ENCODE measurements around the gene RABEP2. TPM values are rescaled to one million over a fixed set of nuclear protein-coding genes. Genes with fewer than 3 reads are reported as not detected.
"Not testable (repeated sequence)": the region's sequence is repeated elsewhere in the genome, so short reads cannot be mapped to it uniquely, and the experiment has no call there.

Gene RABEP2
- polyA plus RNA-seq, 6 donors from 2014 or later, result 6.9 to 40.4 (median 21.2) TPM

DNA sequence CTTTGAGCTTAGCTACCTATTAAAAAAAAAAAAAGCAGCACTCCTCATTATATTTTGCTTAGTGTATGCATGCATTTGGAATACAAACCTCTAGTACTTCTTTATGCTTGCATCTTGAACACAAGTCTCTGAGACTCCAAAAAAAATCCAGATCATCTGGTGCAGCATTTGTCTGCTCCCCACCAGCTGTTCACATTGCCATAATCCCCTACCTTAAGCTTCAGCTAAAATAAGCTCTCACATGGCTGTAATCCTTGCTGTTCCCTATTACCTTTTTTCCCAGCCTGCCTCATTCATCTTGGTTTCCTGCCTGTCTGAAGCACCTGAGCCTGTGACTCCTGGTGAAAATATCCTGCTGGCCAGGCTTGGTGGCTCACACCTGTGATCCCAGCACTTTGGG is 18.2 kb upstream of the RABEP2 start:
- no peaks in the 10 kb centered on the region for H3K9me3 Mint-ChIP-seq
- peak overlapping the region in 3 of 6 donors; percentile 50 to 74 (median 50) for H3K27ac Mint-ChIP-seq
- H3K27me3 Mint-ChIP-seq, result no peaks in the 10 kb centered on the region
- peaks cover 20 to 32% (median 25%) of the 10 kb centered on the region in 3 donors for H3K4me1 Mint-ChIP-seq
- DNase-seq (no peak), ATAC-seq (ENCODE audit: low read depth in 2 of 2) (no peak)
- H3K36me3 Mint-ChIP-seq, result peaks cover 0 to 13% of the 10 kb centered on the region in 2 donors
- no peak overlapping the region for H3K4me3 Mint-ChIP-seq

DNA sequence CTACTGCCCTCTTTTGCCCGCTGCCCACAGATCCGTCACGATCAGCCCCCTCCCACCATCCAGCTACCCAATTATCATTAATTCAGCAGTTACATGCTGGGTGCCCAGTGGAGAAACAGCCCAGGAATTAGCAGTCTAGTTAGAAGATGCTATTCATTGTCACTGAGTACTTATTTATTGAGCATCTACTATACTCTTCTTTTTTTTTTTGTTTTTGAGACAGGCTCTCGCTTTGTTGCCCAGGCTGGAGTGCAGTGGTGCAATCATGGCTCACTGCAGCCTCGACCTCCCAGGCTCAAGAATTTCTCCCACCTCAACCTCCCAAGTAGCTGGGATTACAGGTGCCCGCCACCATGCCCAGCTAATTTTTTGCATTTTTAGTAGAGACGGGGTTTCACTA is 14.8 kb upstream of the RABEP2 start:
- Mint-ChIP-seq H3K4me1 (peaks cover 41 to 52% (median 48%) of the 10 kb centered on the region in 3 donors), H3K27ac (peak overlapping the region in 3 of 6 donors; percentile 27 to 88 (median 81)), H3K36me3 (peaks cover 9 to 40% of the 10 kb centered on the region in 2 donors)
- H3K27me3 Mint-ChIP-seq; H3K9me3 Mint-ChIP-seq; ATAC-seq (ENCODE audit: low read depth in 2 of 2); H3K4me3 Mint-ChIP-seq; DNase-seq: not testable (repeated sequence)

DNA sequence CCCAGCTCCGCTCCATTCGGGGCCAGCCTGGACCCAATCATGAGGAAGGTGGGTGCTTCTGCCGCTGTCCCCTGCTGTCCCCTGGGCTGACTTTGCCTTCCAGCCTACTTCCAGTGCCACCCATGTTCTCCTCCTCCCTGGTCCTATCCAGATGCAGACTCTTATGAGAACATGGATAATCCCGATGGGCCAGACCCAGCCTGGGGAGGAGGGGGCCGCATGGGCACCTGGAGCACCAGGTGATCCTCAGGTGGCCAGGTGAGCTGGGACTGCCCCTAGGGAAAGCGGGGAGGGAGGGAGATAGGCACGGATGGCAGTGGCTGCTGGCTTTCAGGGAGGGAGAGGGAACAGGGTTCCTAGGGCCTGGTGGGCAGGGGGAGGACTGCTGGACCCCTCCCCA is 13.7 kb upstream of the RABEP2 start:
- H3K36me3 Mint-ChIP-seq, result peaks cover 17 to 50% of the 10 kb centered on the region in 2 donors
- no peak for ATAC-seq (ENCODE audit: low read depth in 2 of 2)
- no peaks in the 10 kb centered on the region for H3K9me3 Mint-ChIP-seq
- peak overlapping the region in 1 of 8 donors; percentile 75 for H3K4me3 Mint-ChIP-seq
- peaks cover 46 to 58% (median 54%) of the 10 kb centered on the region in 3 donors for H3K4me1 Mint-ChIP-seq
- peak overlapping the region in 4 of 6 donors; percentile 77 to 91 (median 89) for H3K27ac Mint-ChIP-seq
- H3K27me3 Mint-ChIP-seq, result no peaks in the 10 kb centered on the region
- DNase-seq, result no peak

DNA sequence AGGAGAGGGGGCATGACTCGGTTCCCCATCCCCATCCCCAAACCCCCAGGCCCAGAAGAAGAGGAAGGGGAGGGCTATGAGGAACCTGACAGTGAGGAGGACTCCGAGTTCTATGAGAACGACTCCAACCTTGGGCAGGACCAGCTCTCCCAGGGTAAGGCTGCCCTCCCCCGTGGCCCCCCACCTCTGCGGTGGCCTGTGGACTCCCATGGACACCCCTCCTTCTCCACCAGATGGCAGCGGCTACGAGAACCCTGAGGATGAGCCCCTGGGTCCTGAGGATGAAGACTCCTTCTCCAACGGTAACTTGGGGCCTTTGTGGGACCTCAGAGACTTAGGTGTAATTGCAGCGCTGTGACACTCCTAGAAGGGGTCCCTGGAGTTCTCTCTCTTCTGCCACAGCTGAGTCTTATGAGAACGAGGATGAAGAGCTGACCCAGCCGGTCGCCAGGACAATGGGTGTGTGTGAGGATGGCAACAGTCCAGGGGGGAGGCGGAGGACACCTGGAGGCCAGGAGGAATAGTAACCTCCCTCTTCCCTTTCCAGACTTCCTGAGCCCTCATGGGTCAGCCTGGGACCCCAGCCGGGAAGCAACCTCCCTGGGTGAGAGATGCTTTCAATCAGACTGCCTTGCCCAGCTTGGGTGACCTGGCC is 12.3 kb upstream of the RABEP2 start:
- DNase-seq (no peak), ATAC-seq (ENCODE audit: low read depth in 2 of 2) (no peak)
- H3K27me3 Mint-ChIP-seq, result no peaks in the 10 kb centered on the region
- peak overlapping the region in 4 of 6 donors; percentile 14 to 94 (median 90) for H3K27ac Mint-ChIP-seq
- peaks cover 17 to 50% of the 10 kb centered on the region in 2 donors for H3K36me3 Mint-ChIP-seq
- peak overlapping the region in 2 of 8 donors; percentile 12 to 36 for H3K4me3 Mint-ChIP-seq
- H3K9me3 Mint-ChIP-seq, result no peaks in the 10 kb centered on the region
- H3K4me1 Mint-ChIP-seq, result peaks cover 52 to 67% (median 63%) of the 10 kb centered on the region in 3 donors

DNA sequence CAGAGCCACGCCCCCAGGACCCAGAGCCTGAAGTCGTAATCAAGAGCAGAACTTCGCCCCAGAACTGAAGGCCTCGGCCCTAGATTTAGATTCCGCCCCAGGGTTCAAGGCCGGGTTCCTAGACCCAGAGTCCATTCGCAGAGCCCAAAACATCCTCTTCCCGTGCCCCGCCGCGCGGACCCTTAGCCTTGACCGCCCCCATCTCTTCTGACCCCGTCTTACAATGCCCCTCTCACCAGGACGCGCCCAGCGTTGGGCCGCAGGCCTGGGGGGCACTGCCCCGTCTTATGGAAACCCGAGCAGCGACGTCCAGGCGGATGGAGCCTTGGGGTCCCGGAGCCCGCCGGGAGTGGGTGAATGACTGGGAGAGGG is 11.7 kb upstream of the RABEP2 start:
- H3K36me3 Mint-ChIP-seq, result peaks cover 17 to 50% of the 10 kb centered on the region in 2 donors
- peak overlapping the region; percentile 88 to 98 (median 90) for H3K27ac Mint-ChIP-seq
- DNase-seq (no peak), ATAC-seq (ENCODE audit: low read depth in 2 of 2) (no peak)
- H3K4me1 Mint-ChIP-seq, result peaks cover 56 to 70% (median 69%) of the 10 kb centered on the region in 3 donors
- peak overlapping the region; percentile 44 to 97 (median 71) for H3K4me3 Mint-ChIP-seq
- no peaks in the 10 kb centered on the region for H3K27me3 Mint-ChIP-seq
- no peaks in the 10 kb centered on the region for H3K9me3 Mint-ChIP-seq

DNA sequence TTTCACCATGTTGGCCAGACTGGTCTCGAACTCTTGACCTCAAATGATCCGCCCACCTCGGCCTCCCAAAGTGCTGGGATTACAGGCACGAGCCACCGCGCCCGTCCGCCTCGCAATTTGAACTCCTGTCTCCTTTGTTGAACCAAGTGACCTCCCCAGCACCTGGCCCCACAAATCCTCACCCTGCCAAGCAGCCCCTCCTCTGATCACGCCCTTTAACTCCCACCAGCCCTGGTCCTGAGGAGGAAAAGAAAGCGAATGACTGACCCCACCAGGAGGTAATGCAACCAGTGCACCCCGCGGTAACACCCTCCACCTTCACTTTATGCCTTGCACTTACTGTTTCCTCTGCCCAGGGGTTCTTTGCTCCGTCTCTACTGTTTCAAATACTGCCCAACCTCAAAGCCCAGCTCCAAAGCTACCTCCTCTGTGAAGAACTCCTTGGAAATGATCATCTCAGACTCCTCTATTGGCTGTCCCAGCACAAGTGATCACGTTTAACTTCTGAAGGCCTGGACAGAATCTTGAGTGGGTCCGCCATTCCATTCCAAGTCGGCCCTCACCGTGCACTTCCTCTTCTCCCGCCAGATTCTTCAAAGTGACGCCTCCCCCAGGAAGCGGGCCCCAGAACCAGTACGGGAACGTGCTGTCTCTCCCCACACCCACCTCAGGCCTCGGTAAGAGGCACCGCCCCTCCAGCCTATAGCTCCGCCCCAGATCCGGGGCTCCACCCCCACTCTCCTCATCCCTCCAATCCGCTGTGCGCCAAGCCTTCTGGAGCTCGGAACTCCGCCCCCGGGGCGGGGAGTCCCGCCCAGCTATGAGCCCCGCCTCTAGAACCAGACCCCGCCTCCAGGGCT is 11.1 kb upstream of the RABEP2 start:
- Mint-ChIP-seq H3K27me3 (no peaks in the 10 kb centered on the region), H3K9me3 (no peaks in the 10 kb centered on the region), H3K4me3 (peak overlapping the region; percentile 44 to 97 (median 71)), H3K4me1 (peaks cover 60 to 76% (median 75%) of the 10 kb centered on the region in 3 donors), H3K36me3 (peaks cover 17 to 50% of the 10 kb centered on the region in 2 donors), H3K27ac (peak overlapping the region; percentile 88 to 98 (median 90))
- DNase-seq, result peak; percentile 80
- ATAC-seq (ENCODE audit: low read depth in 2 of 2), result peak; percentile 90 to 93

DNA sequence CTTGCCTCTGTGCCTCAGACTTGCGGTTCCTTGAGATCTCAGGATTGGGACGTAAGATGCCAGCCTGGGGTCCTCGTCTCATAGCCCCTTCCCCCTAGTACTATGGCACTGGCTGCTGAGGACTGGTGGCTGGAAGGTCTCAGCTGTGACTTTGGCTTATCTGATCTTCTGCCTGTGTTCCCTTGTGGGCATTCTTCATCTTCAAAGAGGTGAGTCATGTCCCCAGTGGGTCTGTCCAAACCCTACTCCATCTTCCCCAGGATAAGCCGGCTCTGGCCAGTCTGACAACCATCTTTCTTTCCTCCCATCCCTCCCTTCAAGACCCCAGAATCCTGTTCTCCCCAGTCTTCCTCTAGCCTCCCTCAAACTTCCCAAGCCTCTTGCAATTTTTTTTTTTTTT is 10.3 kb upstream of the RABEP2 start:
- Mint-ChIP-seq H3K9me3 (no peaks in the 10 kb centered on the region), H3K36me3 (peaks cover 17 to 50% of the 10 kb centered on the region in 2 donors), H3K27me3 (no peaks in the 10 kb centered on the region), H3K4me3 (peak overlapping the region; percentile 31 to 97 (median 72)), H3K27ac (peak overlapping the region; percentile 64 to 98 (median 88)), H3K4me1 (peaks cover 67 to 83% (median 83%) of the 10 kb centered on the region in 3 donors)
- no peak for DNase-seq
- no peak for ATAC-seq (ENCODE audit: low read depth in 2 of 2)

DNA sequence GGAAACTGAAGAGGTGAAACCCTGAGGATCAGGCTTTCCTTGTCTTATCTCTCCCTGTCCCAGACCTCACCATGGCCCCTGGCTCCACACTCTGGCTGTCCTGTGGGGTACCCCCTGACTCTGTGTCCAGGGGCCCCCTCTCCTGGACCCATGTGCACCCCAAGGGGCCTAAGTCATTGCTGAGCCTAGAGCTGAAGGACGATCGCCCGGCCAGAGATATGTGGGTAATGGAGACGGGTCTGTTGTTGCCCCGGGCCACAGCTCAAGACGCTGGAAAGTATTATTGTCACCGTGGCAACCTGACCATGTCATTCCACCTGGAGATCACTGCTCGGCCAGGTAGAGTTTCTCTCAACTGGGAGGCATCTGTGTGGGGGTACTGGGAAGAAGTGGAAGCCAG is 8.1 kb upstream of the RABEP2 start:
- H3K27me3 Mint-ChIP-seq, result no peaks in the 10 kb centered on the region
- no peak for ATAC-seq (ENCODE audit: low read depth in 2 of 2)
- H3K9me3 Mint-ChIP-seq, result no peaks in the 10 kb centered on the region
- H3K36me3 Mint-ChIP-seq, result peaks cover 17 to 36% of the 10 kb centered on the region in 2 donors
- peak overlapping the region; percentile 44 to 98 (median 94) for H3K27ac Mint-ChIP-seq
- DNase-seq, result no peak
- peak overlapping the region; percentile 87 to 99 (median 97) for H3K4me3 Mint-ChIP-seq
- H3K4me1 Mint-ChIP-seq, result peaks cover 64 to 82% (median 76%) of the 10 kb centered on the region in 3 donors

DNA sequence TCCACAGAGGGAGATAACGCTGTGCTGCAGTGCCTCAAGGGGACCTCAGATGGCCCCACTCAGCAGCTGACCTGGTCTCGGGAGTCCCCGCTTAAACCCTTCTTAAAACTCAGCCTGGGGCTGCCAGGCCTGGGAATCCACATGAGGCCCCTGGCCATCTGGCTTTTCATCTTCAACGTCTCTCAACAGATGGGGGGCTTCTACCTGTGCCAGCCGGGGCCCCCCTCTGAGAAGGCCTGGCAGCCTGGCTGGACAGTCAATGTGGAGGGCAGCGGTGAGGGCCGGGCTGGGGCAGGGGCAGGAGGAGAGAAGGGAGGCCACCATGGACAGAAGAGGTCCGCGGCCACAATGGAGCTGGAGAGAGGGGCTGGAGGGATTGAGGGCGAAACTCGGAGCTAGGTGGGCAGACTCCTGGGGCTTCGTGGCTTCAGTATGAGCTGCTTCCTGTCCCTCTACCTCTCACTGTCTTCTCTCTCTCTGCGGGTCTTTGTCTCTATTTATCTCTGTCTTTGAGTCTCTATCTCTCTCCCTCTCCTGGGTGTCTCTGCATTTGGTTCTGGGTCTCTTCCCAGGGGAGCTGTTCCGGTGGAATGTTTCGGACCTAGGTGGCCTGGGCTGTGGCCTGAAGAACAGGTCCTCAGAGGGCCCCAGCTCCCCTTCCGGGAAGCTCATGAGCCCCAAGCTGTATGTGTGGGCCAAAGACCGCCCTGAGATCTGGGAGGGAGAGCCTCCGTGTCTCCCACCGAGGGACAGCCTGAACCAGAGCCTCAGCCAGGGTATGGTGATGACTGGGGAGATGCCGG is 7.5 kb upstream of the RABEP2 start:
- ATAC-seq (ENCODE audit: low read depth in 2 of 2) (no peak), DNase-seq (no peak)
- no peaks in the 10 kb centered on the region for H3K9me3 Mint-ChIP-seq
- H3K4me3 Mint-ChIP-seq, result peak overlapping the region; percentile 87 to 99 (median 97)
- H3K4me1 Mint-ChIP-seq, result peaks cover 63 to 82% (median 76%) of the 10 kb centered on the region in 3 donors
- H3K27ac Mint-ChIP-seq, result peak overlapping the region; percentile 92 to 99 (median 96)
- peaks cover 17 to 30% of the 10 kb centered on the region in 2 donors for H3K36me3 Mint-ChIP-seq
- H3K27me3 Mint-ChIP-seq, result no peaks in the 10 kb centered on the region

DNA sequence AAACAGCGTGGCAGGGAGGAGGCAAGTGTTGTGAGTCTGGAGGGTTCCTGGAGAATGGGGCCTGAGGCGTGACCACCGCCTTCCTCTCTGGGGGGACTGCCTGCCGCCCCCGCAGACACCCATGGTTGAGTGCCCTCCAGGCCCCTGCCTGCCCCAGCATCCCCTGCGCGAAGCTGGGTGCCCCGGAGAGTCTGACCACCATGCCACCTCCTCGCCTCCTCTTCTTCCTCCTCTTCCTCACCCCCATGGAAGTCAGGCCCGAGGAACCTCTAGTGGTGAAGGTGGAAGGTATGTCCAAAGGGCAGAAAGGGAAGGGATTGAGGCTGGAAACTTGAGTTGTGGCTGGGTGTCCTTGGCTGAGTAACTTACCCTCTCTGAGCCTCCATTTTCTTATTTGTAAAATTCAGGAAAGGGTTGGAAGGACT is 6.8 kb upstream of the RABEP2 start, which contains the start of gene CD19:
Gene CD19 (plus strand): TSS at position 171 of the 425 bp plus-strand sequence. CDS start 30 bp downstream, at position 201.
- DNase-seq, result peak; percentile 63
- H3K4me1 Mint-ChIP-seq, result peaks cover 59 to 86% (median 72%) of the 10 kb centered on the region in 3 donors
- H3K36me3 Mint-ChIP-seq, result peaks cover 17 to 29% of the 10 kb centered on the region in 2 donors
- peak within 1 kb of the TSS; percentile 87 to 99 (median 97) for H3K4me3 Mint-ChIP-seq
- H3K27ac Mint-ChIP-seq, result peak within 1 kb of the TSS; percentile 92 to 99 (median 96)
- peak; percentile 45 to 51 for ATAC-seq (ENCODE audit: low read depth in 2 of 2)
- no peaks in the 10 kb centered on the region for H3K27me3 Mint-ChIP-seq
- no peaks in the 10 kb centered on the region for H3K9me3 Mint-ChIP-seq

DNA sequence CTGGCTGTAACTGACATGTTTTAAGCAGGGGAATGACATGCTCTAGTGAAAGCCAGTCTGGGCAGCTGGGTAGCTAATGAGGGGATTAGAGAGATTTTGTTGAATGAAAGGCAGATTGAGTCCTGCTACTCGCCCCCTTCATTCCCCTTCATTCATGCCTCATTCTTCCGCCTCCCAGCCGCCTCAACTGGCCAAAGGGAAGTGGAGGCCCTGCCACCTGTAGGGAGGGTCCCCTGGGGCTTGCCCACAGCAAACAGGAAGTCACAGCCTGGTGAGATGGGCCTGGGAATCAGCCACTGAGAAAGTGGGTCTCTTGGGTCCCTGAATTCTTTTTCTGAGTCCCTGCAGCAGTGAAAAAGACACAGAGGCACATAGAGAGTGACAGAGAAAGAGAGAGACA is 5.6 kb upstream of the RABEP2 start:
- H3K27me3 Mint-ChIP-seq, result no peaks in the 10 kb centered on the region
- DNase-seq (peak; percentile 75), ATAC-seq (ENCODE audit: low read depth in 2 of 2) (peak; percentile 79)
- peaks cover 8 to 18% of the 10 kb centered on the region in 2 donors for H3K36me3 Mint-ChIP-seq
- peaks cover 53 to 85% (median 69%) of the 10 kb centered on the region in 3 donors for H3K4me1 Mint-ChIP-seq
- peak overlapping the region; percentile 39 to 98 (median 94) for H3K27ac Mint-ChIP-seq
- no peaks in the 10 kb centered on the region for H3K9me3 Mint-ChIP-seq
- peak overlapping the region; percentile 87 to 99 (median 97) for H3K4me3 Mint-ChIP-seq

DNA sequence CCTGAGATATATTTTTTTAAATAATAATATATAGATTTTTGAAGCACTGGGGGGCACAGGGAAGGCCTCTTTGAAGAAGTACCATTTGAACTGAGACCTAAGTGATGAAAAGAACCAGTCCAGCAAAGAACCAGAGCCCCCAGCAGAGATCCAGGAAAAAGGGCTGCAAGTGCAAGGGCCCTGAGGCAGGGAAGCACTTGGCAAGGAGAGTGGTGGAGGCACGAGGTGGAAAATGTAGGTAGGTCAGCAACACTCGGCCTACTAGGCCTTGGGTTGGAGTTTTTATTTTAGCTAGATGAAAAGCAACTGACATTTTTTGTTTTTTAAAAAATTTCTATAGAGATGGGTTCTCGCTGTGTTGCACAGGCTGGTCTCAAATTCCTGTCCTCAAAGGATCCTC is 5.2 kb upstream of the RABEP2 start:
- Mint-ChIP-seq H3K4me3 (peak overlapping the region; percentile 87 to 99 (median 97)), H3K9me3 (no peaks in the 10 kb centered on the region), H3K27me3 (no peaks in the 10 kb centered on the region), H3K27ac (peak overlapping the region; percentile 39 to 98 (median 94)), H3K36me3 (peaks cover 8 to 13% of the 10 kb centered on the region in 2 donors), H3K4me1 (peaks cover 51 to 82% (median 66%) of the 10 kb centered on the region in 3 donors)
- ATAC-seq (ENCODE audit: low read depth in 2 of 2), result no peak
- DNase-seq, result no peak

Data from naive B cell (primary cell).